ENCODE data around the gene PHLPP1.

The PHLPP1 gene

DNA sequence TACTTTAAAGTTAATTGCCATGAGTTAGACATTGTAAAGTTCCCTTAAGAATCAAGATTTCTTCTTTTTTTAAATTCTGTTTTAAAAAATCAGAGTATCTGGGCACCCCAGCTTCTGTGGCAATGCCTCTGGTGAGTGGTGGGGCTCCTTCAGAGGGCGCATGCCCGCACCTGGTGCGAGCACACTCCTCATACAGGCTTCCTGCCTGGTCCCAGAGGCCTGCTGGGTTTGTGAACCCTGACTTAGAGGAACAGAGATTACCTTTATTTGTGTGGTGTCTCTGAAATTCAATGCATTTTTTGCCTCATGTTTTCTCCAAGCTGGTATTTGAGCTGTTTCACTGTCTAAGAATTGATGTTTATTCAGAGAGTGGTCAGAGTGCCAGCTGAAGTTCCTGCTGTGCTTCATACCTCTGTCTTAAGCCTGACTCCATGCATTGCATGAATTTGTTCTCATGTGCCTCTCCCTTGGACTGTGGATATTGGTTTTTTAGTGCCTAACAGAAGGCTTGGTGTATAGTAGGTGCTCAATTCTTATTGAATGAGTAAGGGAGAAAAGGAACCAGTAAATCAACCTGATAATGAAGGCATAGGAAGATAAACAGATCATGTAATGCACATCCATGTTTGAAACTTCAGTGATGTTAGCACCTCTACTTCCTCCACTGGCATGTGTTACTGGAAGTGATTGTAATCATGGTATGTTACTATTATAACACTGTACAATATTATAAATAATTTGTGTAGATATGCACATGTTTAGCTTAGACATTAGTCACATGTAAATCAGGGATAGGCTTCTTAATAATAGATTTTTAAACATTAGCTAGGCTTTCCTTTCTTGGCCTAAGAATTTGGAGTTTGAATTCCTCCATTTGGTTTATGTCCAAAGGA, 29.0 kb downstream of the PHLPP1 start:
- DNase-seq (ENCODE audit: low read depth in 3 of 3): no peak

DNA sequence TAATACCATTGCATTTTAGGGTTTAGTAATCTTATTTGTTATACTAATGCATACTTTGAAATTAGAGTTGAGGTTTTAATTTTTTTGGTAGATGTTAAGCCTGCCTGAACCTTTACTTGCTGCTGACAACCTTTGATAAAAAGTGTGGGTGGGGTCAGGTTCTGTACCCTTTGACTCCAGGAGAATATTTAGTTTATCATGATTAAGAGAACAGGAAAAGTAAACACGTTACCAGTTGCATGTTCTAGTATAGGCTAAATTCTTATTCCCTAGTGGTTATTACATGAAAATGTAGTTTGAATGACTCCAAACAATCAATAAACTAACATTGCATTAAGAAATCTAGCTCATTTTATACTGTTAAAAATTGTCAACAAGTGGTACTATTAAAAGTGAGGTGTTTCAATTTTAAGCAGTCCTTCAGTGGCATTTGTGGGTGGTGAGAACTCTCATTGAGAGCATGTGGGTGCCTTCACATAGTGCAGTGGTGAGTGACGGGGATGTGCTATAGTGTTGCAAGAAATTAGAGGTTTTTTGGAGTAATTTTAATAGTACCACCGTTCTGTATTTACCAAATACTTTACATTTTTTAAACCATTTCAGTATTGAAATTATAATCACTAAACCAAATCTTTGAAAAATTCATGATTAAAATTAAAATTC, 29.9 kb downstream of the PHLPP1 start:
- DNase-seq (ENCODE audit: low read depth in 3 of 3): no peak

DNA sequence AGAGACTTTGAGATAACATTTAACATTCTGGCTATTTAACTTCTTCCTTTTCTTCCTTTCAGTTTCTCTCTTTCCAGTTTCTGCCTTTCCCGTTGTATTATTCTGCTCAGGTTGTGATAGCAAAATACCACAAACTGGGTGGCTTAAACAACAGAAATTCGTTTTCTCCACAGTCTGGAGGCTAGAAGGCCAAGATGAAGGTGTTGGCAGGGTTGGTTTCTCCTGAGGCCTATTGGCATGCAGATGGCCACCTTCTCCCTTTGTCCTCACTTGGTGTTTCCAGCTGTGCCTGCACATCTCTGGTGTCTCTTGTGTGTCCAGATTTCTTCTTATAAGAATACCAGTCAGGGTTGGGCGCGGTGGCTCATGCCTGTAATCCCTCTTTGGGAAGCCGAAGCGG, 34.0 kb downstream of the PHLPP1 start:
- DNase-seq (ENCODE audit: low read depth in 3 of 3): no peak

DNA sequence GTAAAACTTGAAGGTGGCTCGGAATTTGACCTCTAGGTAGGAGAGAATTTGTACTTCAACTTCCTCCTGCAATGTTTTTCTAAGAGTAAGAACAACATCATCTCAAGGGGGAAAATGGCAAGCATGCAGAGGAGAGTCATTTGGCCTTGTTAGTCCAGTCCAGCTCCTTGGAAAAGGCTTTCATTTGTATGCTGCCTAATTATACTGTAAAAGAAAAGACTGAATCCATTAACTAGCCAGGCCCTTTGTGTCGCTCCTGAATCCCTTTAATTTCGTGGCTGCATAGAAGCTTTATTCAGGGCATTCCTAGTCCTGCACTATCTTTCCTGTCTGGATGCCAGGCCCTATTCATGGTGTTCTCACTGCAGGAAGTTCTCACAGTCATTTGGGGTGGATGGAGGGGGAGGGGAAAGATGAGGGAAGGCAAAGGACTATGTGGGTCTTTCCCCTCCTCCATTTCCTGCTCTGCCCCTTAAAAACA, 36.0 kb downstream of the PHLPP1 start:
- no peak for DNase-seq (ENCODE audit: low read depth in 3 of 3)

DNA sequence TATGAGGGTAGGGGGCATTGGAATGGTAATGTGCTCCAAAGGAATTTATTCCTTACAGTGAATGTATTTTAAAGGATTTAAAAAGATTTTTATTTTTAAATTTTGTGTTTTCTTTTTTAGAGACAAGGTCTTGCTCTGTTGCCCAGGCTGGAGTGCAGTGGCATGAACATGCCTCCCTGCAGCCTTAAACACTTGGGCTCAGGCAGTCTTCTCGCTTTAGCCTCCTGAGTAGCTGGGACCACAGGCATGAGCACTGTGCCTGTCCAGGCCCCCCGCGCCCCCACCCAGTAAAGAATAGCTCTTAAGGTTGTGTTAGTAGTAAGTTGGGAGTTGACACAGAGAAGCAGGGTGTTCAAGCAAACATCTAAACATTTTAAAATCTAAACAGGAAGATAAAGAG, 36.6 kb downstream of the PHLPP1 start:
- no peak for DNase-seq (ENCODE audit: low read depth in 3 of 3)

DNA sequence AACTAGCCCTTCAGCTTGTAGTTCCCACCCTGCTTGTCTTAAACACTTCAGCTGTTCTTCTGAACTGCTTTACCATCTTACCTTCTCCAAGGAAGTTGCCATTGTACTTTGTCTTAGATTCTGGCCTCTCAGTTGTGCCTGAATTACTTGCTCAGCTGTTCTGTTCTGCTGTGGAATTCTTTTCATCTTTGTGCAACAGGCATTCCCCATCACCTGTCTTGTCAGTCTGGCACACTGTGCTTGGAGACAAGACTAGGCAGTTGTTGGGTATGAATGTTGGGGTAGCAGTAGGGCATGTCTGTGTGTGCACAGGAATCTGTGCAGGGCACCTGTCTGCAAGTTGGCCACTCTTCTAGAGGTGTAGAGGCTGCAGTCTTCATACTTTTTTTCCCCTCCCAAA, 38.7 kb downstream of the PHLPP1 start:
- DNase-seq (ENCODE audit: low read depth in 3 of 3): no peak

DNA sequence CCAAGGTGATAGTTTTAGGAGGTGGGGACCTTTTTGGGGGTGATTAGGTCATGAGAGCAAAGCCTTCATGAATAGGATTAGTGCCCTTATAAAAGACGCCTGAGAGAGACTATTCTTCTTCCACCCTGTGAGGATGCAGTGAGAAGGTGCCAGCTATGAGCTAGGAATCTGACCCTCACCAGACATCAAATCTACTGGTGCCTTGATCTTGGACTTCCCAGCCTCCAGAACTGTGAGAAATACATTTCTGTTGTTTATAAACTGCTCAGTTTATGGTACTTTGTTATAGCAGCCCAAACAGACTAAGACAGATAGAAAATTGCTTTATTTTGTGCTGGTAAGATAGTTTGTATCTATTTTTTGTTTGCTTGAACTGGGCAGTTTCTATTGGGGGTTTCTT, 40.1 kb downstream of the PHLPP1 start:
- no peak for DNase-seq (ENCODE audit: low read depth in 3 of 3)

DNA sequence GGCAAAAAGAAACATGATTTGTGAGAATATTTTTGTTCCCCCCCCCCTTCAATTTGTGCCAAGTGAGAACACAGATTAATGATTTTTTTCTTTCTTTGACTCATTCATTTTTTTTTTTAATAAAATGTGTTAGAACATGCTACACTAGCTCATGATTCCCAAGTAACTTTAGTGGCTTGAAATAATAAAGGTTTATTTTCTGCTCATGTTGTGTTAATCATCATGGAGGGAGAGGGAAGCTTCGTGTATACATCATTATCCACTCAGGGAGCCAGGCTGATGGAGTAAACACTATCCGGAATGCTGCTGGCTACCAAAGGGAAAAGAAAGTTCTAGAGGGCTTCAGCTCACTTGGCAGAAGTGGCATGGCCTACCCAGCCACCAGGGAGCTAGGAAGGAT, 40.6 kb downstream of the PHLPP1 start:
- DNase-seq (ENCODE audit: low read depth in 3 of 3): no peak

DNA sequence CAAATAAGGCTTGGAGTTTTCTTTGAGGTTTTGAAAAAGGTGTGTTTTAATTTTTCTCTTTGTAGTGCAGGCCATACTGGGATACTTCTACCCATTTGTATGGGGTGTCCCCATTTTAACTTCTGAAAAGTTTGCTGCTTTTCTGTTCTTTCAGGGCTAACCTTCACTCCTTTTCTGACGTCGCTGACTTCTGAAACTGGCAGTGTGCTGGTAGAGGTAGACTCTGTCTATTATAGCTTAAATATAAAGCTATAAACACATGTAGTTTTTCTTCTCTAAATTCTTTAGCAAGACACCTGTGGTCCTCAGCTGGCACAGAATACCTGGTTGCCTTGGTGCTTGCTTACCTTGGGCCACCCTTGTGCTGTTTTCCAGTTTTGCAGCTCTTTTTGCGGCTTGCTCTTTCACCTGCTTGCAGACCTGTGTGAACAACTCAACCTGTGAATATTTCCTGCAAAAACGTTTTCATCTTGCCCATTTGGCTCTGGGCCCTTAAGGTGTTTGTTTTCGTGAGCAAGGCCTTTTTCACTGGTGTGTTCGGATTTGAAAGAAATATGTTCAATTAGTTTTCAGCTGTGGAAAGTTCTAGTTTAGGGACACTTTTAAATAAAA, 42.2 kb downstream of the PHLPP1 start:
- no peak for DNase-seq (ENCODE audit: low read depth in 3 of 3)

DNA sequence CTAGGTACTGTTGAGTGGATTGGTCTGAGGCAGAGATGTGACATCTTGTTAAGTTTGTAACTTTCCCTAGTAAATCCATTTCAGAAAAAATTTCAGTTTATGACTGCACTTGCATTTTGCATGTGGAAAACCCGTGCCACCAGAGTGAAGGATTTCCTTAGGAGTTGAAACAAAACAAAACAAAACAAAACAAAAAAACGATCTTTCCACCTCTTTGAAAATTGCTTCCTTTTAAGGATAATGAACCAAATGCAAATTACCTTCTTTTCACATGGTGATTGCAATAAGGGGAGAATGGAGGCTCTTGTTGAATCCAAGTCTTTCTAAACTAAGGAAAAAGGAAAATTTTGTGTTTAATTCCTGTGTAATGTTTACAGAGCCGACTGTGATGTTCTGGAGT, 43.2 kb downstream of the PHLPP1 start:
- no peak for DNase-seq (ENCODE audit: low read depth in 3 of 3)

DNA sequence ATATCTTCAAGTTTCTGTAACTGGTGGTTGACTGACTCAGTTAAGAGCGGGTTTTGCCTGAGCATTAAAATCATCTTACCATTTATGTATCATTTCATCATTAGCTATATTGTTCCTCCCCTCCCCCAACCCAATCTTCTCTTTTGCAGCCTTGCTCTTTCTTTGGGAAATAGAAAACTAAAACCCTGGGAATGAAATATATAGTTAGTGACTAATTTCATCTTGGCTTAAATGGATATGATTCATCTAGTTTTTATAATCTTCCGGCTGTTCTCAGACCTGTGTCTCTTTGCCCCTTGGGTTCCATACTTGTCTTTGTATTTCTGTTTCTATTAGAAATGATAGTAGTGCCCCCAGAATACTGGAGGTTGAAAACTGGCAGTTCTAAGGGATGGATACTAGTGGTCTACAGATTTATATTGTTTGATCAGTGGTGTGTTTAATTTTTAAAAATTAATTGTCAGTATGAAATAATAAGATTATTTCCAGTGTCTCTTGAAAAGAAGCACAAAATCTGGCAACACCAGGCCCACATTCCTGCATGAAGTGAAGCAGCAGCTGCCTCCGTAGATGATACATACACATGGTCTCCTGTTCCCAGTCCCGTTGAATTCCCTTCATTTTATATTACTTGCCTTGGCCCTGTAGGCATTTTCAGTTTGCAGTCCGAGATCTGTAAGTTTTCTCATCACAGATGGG, 44.5 kb downstream of the PHLPP1 start:
- no peak for DNase-seq (ENCODE audit: low read depth in 3 of 3)

DNA sequence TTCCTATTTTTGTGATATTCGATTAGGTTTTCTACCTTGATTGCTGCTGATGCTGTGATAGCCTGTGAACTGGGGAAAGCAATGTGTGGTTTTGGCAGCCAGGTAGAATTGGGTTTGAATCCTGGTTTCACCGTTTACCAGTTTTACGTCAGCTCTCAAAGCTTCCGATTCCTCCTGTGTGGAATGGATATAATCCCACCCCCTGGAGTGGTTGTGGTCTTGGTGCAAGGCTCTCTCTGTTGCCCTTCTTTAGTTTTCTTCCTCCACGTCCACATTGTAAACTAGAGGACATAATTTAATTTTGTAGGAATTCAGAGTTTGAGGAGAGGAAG, 45.0 kb downstream of the PHLPP1 start:
- DNase-seq (ENCODE audit: low read depth in 3 of 3): no peak

DNA sequence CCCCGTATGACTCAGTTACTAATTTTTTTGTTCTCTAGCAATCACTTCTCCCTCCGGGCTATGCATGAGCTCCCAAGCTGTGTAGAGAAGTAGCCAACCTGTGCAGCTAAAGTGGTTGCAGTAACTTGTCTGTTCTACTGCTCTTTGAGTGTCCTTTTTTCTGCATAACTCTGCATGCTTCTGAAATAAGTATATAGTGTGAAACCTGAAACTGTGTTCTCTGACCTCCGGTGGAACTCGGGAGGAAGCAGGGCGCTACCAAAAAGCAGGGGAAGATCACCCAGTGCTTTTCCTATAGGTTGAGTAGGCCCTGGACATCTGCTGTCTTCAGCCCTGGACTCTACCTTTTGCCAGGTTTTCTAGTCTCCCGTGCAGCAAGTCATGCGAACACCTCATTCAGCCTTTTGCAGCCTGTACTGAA, 47.8 kb downstream of the PHLPP1 start:
- DNase-seq (ENCODE audit: low read depth in 3 of 3): no peak

DNA sequence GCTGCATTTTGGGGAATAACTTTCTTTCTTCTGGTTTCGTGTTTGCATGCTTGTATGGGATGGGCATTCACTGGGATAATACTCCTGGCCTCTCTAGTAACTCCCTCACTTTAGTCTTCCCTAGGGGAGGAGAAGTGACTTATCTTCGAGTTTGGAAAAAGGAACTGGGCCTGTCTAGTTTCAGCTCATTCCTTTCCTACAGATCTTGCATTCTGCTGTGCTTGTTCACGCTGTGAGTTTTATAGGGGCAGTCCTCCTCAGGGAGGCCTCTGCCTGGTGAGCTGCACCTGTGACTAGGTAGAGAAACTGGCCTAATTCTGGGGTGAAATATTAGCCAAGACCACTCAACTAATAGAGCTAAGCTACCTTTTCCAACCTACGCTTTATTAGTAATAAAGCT, 50.9 kb downstream of the PHLPP1 start:
- DNase-seq (ENCODE audit: low read depth in 3 of 3): no peak

DNA sequence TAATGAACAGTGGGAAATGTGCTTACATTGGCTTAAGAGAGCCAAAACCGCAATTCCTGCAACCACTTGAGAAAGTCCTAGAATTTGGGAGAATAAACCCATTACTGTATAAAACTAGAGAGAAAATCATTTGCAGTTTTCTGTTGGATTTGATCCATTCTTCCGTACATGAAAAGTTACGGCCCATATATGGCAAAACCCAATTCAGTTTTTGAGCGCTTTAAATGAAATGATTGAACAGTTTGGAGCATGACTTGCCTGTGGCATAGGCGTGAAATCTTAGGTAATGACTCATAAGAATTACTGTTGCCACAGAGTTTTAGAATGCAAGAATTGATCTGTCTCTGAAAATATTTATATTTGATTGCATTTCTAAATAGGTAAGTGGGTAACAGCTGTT, 52.0 kb downstream of the PHLPP1 start:
- DNase-seq (ENCODE audit: low read depth in 3 of 3): no peak

DNA sequence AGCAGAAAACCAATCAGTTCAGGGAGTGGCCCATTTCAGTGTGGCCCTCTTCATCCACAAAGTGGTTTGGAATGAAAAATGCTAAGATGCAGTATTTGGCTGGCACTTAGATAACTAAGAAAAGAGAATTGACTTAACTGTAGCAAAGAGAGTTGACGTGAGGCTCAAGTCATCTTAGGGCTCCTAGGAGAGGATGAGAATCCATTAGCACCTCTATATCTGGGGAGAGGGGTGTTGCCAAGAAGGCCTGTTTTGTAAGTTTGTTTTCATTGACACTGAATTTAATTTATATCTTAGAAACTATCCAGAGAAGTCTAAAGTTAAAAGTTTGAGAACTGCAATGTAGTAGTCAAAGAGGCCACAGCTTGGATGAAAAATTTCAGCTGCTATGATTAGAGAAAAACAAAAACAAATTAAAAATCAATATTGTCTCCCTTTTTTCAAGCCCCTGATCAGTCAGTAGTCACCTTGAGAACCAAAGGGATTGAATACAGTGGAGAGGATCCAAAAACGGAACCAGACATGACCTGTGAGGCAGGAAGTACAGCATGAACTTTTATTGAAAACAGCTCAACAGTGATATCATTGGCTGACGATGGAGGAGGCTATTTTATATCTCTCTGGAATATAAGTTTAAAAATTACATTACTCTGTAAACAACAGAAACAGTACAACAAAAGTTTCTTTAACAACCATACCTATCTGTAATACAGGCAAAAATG, 52.7 kb downstream of the PHLPP1 start:
- no peak for DNase-seq (ENCODE audit: low read depth in 3 of 3)

DNA sequence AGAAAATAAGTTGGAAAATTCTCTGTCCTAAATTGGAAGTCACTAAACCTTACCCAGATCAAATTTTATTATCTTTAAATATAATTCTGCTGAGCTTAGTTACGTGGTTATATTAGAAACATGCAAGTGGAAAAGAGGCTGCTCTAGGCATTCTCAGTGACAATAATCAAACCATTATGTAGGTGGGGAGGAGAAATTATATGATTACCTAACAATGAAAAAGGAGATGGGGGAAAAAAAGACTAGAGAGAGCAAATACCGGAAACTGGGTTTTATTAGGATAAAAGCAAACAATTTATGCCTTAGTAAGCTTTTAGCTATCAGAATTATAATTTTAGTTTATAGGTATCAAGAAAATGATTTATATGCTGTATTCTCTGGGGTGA, 53.2 kb downstream of the PHLPP1 start:
- no peak for DNase-seq (ENCODE audit: low read depth in 3 of 3)

DNA sequence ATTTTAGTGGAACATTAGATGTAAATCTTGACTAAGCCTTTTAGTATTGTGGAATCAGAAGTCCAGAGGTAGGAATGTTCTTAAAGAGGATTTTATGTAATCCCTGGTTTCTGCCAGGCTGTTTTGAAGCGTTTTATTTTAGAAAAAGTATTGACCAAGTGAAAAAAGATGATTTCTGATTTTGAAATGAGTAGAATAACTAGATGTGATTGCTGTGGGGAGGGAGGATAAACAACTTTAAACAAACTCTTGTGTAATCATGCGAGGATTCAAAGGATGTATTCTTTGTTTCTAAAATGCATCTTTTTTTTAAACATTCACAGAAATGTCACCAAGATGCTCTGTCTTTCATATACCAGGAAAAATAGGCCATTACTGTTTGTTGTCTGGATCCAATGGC, 53.9 kb downstream of the PHLPP1 start:
- DNase-seq (ENCODE audit: low read depth in 3 of 3): no peak

DNA sequence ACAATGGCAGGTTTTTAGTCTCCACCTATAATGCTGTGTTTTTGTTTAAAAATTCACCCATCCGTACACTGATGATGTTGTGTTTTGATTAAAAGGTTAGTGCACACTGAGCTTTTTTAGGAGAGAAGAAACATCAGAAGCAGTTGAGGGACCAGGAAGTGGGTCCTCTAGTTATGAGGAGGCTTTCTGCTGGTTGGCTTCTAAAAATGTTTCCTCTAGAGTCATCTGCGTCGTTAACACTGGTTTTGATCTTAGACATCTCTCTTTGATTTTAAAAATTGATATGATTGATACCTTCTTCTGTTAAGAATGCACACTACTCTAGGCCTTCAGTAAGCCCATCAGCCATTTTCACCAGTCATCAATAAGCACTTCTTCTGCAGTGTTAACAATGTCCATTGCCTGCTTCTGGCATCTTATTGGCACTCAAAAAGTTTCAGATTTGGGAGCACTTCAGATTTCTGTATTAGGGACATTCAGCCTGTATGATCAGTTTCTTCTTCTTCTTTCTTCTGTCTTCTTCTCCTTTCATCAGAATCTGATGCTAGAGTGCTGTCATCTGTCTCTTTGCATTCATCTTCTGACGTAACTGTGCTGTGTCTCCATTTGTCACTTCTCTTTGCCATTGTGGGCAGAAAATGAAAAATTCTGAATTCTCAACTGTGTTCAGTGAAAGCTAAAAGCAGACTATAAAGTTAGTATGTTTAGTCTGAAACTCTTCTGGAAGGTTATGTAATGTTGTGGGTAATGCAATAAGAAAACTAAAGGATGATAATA, 56.3 kb downstream of the PHLPP1 start:
- no peak for DNase-seq (ENCODE audit: low read depth in 3 of 3)

DNA sequence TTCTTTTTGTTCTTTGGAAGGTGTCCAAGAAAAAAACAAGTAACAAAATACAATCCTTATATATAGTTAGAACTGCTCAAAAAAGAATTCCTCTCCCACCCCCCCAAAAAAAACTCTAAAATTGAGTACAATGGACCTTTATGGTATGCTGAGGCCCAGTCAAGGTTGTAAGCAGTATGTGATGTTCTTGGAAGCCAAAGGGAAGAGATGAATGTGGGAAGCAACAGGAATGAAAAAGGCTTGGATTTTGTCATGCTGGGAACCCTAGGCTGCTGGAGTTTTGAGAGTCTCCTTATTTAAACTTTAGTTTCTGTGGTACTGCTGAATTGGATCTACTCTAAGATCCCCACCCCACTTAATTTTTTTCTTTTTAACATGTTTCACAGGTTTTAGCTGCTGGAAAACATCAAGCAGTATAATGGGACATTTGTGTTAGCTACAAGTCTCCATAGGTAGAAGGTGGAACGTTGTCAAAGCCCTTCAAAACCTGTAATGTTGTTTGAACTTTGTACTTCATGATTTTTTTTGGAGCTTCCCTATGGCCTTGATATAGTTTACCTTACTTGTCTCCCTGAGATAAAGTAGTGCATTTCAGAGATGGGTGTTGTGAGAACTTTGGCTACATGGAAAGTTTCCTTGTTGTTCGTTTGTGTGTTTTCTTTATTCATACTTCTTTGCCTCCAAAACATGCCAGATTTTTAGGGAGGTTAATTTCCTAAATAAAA, 57.7 kb downstream of the PHLPP1 start:
- DNase-seq (ENCODE audit: low read depth in 3 of 3): no peak

Measured in stimulated activated CD4-positive, alpha-beta T cell treated with anti-CD3 and anti-CD28 coated beads, TNF-alpha, amount 100 ng/mL, for 48 hours (primary cell).